ACC112 (cell line): ENCODE data around the gene CYP26A1.

Experiments used
- H2AFZ ChIP-seq: fragments of 200-600 bp; sonication (generic); one replicate; pipeline ENCODE4 v1.6.0; 2017; ENCODE audit warnings: antibody characterized with exemption, low read length; ENCODE audit not compliant: unreplicated experiment
- H3K27ac ChIP-seq: fragments of 200-600 bp; sonication (generic); 2 replicates; pipeline ENCODE4 v1.5.1; 2014; ENCODE audit warnings: low read depth, mild to moderate bottlenecking, antibody characterized with exemption, low read length, moderate library complexity
- H3K27me3 ChIP-seq: fragments of 200-600 bp; sonication (generic); 2 replicates; pipeline ENCODE4 v1.6.1; 2014; ENCODE audit warnings: mild to moderate bottlenecking, antibody characterized with exemption, low read length, moderate library complexity, mixed read lengths; ENCODE audit not compliant: insufficient read depth
- H3K36me3 ChIP-seq: fragments of 200-600 bp; sonication (generic); 2 replicates; pipeline ENCODE4 v1.6.1; 2016; ENCODE audit warnings: mild to moderate bottlenecking, antibody characterized with exemption, low read length, moderate library complexity, mixed read lengths; ENCODE audit not compliant: insufficient read depth
- H3K4me1 ChIP-seq: fragments of 200-600 bp; sonication (generic); one replicate; pipeline ENCODE4 v1.6.1; 2016; ENCODE audit warnings: low read length, mixed read lengths; ENCODE audit not compliant: insufficient read depth, unreplicated experiment, control insufficient read depth
- H3K4me3 ChIP-seq: fragments of 200-600 bp; sonication (generic); 2 replicates; pipeline ENCODE4 v1.5.1; 2014; ENCODE audit warnings: mild to moderate bottlenecking, low read depth, low read length
- H3K79me2 ChIP-seq: fragments of 200-600 bp; sonication (generic); one replicate; pipeline ENCODE4 v1.6.0; 2016; ENCODE audit warnings: low read length; ENCODE audit not compliant: control insufficient read depth, unreplicated experiment, insufficient read depth

CYP26A1 gene

GRCh38 chr10:93054486-93054885, 19.2 kb upstream of the CYP26A1 start:
- H3K79me2 ChIP-seq, result no peaks in the 10 kb centered on the region
- H3K27ac ChIP-seq, result no peak overlapping the region
- no peaks in the 10 kb centered on the region for H3K36me3 ChIP-seq
- no peak overlapping the region for H3K4me3 ChIP-seq
- H3K27me3 ChIP-seq, result peaks cover 5% of the 10 kb centered on the region
- H2AFZ ChIP-seq, result no peak overlapping the region
- H3K4me1 ChIP-seq, result no peaks in the 10 kb centered on the region

GRCh38 chr10:93058139-93058538, 15.6 kb upstream of the CYP26A1 start:
- H3K27ac ChIP-seq, result no peak overlapping the region
- no peaks in the 10 kb centered on the region for H3K36me3 ChIP-seq
- H3K4me1 ChIP-seq, result peaks cover 8% of the 10 kb centered on the region
- no peaks in the 10 kb centered on the region for H3K79me2 ChIP-seq
- no peak overlapping the region for H2AFZ ChIP-seq
- peaks cover 37% of the 10 kb centered on the region for H3K27me3 ChIP-seq
- H3K4me3 ChIP-seq, result no peak overlapping the region

- H3K27me3 ChIP-seq, result peaks cover 58% of the 10 kb centered on the region
- no peaks in the 10 kb centered on the region for H3K79me2 ChIP-seq
- H3K36me3 ChIP-seq, result no peaks in the 10 kb centered on the region
- no peak within 1 kb of the TSS for H2AFZ ChIP-seq
- H3K4me1 ChIP-seq, result peaks cover 8% of the 10 kb centered on the region
- no peak within 1 kb of the TSS; the same call in 1 of the 2 replicates for H3K4me3 ChIP-seq
- H3K27ac ChIP-seq, result no peak within 1 kb of the TSS
These were observed 13.5 kb upstream of the CYP26A1 start, which contains the start of gene CYP26C1 for GRCh38 chr10:93059975-93060886. CYP26C1 (plus strand) TSS chr10:93060798; CDS start chr10:93061264, 466 bp downstream.

- H3K79me2 ChIP-seq, result no peaks in the 10 kb centered on the region
- H3K27ac ChIP-seq, result no peak overlapping the region
- peaks cover 8% of the 10 kb centered on the region for H3K4me1 ChIP-seq
- H3K4me3 ChIP-seq, result no peak overlapping the region; the same call in 1 of the 2 replicates
- H3K36me3 ChIP-seq, result no peaks in the 10 kb centered on the region
- peaks cover 66% of the 10 kb centered on the region for H3K27me3 ChIP-seq
- no peak overlapping the region for H2AFZ ChIP-seq
These were observed 12.7 kb upstream of the CYP26A1 start for GRCh38 chr10:93060887-93061593.

DNA sequence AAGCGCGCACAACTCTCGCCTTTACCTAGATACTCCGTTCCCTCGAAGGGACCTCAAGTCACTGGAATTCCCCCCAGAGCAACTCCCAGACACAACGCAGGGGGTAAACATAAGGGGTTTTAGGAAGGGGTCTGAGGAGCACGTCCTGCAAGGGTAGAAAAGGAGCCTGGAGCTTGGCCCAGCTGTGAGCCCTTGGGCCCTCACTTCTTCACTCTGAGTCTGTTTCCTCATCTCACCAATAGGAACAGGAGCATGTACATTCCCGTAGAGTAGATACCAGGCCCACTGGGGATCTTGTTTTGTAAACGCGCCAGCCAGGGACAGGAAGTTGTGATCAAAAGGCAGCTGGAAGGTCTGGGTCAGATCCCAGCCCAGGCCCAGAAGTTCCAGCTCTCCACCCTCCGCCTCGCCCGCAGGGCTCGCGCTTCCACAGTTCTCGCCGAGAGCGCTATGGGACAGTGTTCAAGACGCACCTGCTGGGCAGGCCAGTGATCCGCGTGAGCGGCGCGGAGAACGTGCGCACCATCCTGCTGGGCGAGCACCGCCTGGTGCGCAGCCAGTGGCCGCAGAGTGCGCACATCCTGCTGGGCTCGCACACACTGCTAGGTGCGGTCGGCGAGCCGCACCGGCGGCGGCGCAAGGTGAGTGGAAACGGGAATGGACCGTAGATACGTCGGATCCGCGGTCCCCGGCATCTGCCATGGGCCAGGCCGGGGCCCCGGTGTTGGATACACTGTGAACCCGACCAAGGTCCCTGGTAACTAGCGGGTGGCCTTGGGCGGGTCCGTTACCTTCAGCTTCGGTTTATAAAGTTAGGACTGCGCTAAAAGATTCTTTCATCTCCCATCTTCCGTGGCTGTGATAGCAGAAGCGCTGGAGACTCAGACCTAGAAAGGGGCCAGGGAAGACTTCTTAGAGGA, 11.8 kb upstream of the CYP26A1 start:
- no peaks in the 10 kb centered on the region for H3K79me2 ChIP-seq
- peaks cover 8% of the 10 kb centered on the region for H3K4me1 ChIP-seq
- H3K36me3 ChIP-seq, result no peaks in the 10 kb centered on the region
- peak overlapping the region; percentile 53 for H2AFZ ChIP-seq
- no peak overlapping the region for H3K27ac ChIP-seq
- peaks cover 74% of the 10 kb centered on the region for H3K27me3 ChIP-seq
- H3K4me3 ChIP-seq, result peak overlapping the region; percentile 74

- Histone ChIP-seq H3K27me3 (peaks cover 82% of the 10 kb centered on the region), H3K4me1 (peaks cover 8% of the 10 kb centered on the region), H3K36me3 (no peaks in the 10 kb centered on the region), H3K4me3 (peak overlapping the region; percentile 74), H2AFZ (peak overlapping the region; percentile 53), H3K27ac (no peak overlapping the region), H3K79me2 (no peaks in the 10 kb centered on the region)
These were observed 11.1 kb upstream of the CYP26A1 start for GRCh38 chr10:93062514-93063143.

DNA sequence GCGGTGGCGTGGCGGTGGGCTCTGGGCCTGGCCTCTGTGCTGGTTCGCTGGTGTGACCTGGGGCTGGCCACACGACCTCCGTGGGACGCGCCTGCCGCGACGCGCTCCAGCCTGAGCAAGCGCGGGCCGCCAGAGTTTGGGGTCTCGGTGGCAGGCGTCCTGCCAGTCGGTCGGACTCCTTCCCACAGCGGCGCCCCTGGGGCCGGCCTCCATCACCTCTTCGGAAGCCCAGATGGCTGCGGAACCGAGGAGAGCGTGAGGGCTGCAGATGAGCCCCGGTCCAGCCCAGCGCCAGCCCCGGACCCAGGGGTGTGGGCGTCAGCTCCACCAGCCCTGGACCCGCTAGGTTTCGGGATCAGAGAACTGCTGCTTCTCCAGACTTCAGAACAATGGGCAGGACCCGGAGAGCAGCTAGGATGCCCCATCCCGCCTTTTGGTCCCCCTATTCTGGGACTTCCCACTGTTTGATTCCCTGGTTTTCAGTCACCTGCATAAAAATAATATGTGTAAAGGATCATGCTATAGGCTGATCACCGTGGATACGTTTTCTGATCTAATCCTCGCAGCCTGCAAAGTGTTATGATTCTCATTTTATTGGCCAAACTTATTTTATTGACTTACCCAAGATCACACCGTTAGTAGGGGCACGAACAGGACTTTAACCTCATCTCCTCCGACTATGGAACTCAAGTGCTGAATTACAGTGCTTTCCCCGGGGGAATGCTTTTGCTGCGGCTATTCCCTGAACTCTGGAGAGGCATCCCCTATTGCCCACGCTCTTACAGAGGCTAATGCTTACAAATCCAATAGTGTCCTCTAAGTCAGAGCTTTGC, 10.3 kb upstream of the CYP26A1 start:
- H3K4me1 ChIP-seq, result peaks cover 8% of the 10 kb centered on the region
- no peaks in the 10 kb centered on the region for H3K36me3 ChIP-seq
- H3K27me3 ChIP-seq, result peaks cover 89% of the 10 kb centered on the region
- peak overlapping the region; percentile 53 for H2AFZ ChIP-seq
- no peak overlapping the region for H3K27ac ChIP-seq
- peak overlapping the region; percentile 74 for H3K4me3 ChIP-seq
- H3K79me2 ChIP-seq, result no peaks in the 10 kb centered on the region

DNA sequence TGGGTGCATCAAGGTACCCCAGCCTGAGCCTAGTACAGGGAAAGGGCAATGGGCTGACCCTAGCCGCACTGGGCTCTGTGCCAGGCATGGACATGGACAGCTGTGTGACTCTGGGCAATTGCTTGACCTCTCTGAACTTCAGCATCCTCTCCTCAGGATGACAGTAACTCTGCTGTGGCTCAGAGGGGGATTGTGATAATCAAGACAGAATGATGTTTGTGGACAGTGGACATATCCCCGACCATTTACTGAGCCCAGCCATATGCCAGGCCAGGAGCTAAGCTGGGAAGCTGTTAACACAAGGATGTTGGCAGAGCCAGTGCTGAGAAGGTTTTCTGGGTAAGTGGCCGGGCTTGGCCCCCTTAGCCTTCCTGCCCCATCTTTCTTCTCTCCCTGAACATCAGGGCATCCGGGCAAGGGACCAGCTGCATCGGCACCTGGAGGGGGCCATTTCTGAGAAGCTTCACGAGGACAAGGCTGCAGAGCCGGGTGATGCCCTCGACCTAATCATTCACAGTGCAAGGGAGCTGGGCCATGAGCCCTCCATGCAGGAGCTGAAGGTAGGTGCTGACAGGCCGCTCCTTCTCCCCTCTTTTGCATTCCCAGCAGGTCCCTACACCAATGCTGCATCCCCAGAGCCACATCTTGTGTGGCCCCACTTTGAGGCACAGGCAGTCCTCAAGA, 9.6 kb upstream of the CYP26A1 start:
- H3K27me3 ChIP-seq, result peaks cover 97% of the 10 kb centered on the region
- no peaks in the 10 kb centered on the region for H3K36me3 ChIP-seq
- no peak overlapping the region for H2AFZ ChIP-seq
- H3K4me3 ChIP-seq, result no peak overlapping the region
- peaks cover 8% of the 10 kb centered on the region for H3K4me1 ChIP-seq
- H3K79me2 ChIP-seq, result no peaks in the 10 kb centered on the region
- no peak overlapping the region for H3K27ac ChIP-seq
